ENCODE data around the gene TRPV2. TPM values are rescaled to one million over a fixed set of nuclear protein-coding genes. Genes with fewer than 3 reads are reported as not detected.

Gene TRPV2
- total RNA-seq = 0.36 and 0.68 TPM in 2 replicates

GRCh38 chr17:16415031-16415924 lies at the start of gene TRPV2:
TRPV2 (plus strand) TSS chr17:16415571; CDS start chr17:16417669, 2,098 bp downstream.

GRCh38 chr17:16380640-16381495 lies 34.5 kb upstream of the TRPV2 start, which contains the start of gene UBB:
UBB (plus strand) TSS chr17:16381091; CDS start chr17:16381908, 817 bp downstream.

Other genes with a start within 250 kb of the TRPV2 start
- 60.8 and 145 TPM in 2 replicates for gene NCOR1, start 200.0 kb upstream of the TRPV2 start, total RNA-seq
- gene PIGL, start 198.4 kb upstream of the TRPV2 start, total RNA-seq = 16.8 and 19.8 TPM in 2 replicates
- gene CENPV, start 62.1 kb upstream of the TRPV2 start, total RNA-seq = 4.3 and 9.9 TPM in 2 replicates
- 579 and 1,064 TPM in 2 replicates for gene UBB, start 34.5 kb upstream of the TRPV2 start, total RNA-seq
- under 0.01 TPM in 2 replicates for gene LRRC75A, start 76.6 kb downstream of the TRPV2 start, total RNA-seq
- gene ZNF287, start 153.6 kb downstream of the TRPV2 start, total RNA-seq = 2.1 and 3.3 TPM in 2 replicates
- 5.1 and 6.2 TPM in 2 replicates for gene ZNF624, start 238.3 kb downstream of the TRPV2 start, total RNA-seq

All from nasal cavity respiratory epithelium epithelial cell of viscerocranial mucosa (primary cell).